Breast epithelium (tissue), 4 donors: ENCODE results near the gene ZC3H13. TPM values are rescaled to one million over a fixed set of nuclear protein-coding genes. Genes with fewer than 3 reads are reported as not detected.

ENCODE experiments used
- DNase-seq, 2 donors: peaks; one replicate each; pipeline ENCODE4 v3.0.0-alpha.2; 2019; ENCODE audit warnings: low spot score in 2 of 2
- H3K27ac ChIP-seq, 2 donors: fragments of 200-600 bp; sonication (generic) in 1 of 2; one replicate each; pipeline ENCODE4 v1.5.1; 2016 to 2019; ENCODE audit warnings: mild to moderate bottlenecking in 1 of 2
- H3K27me3 ChIP-seq, 2 donors: fragments of 200-600 bp; sonication (generic) in 1 of 2; one replicate each; pipeline versions ENCODE4 v1.5.1 to v1.6.0; 2017 to 2019; ENCODE audit warnings: control low read depth in 1 of 2, mild to moderate bottlenecking in 1 of 2
- H3K36me3 ChIP-seq: fragments of 200-600 bp; one replicate; pipeline ENCODE4 v1.5.1; 2019
- H3K4me1 ChIP-seq, 2 donors: fragments of 200-600 bp; sonication (generic); one replicate each; pipeline ENCODE4 v1.5.1; 2016 to 2019; ENCODE audit warnings: control low read depth in 1 of 2
- H3K4me3 ChIP-seq, 3 donors: fragments of 200-600 bp; sonication (generic); 1 replicate in 2 of 3; 2 replicates in 1 of 3; pipeline ENCODE4 v1.5.1; 2016 to 2019; ENCODE audit warnings: mild to moderate bottlenecking in 3 of 3, moderate library complexity in 2 of 3
- H3K9me3 ChIP-seq, 2 donors: fragments of 200-600 bp; sonication (generic) in 1 of 2; one replicate each; pipeline ENCODE4 v1.5.1; 2016 to 2019; ENCODE audit warnings: control low read depth in 1 of 2
- POLR2A ChIP-seq: fragments of 450-650 bp; IDR thresholded peaks from one replicate; pipeline ENCODE4 v1.6.1; 2016; ENCODE audit warnings: antibody characterized with exemption, mild to moderate bottlenecking, moderate library complexity
- POLR2AphosphoS5 ChIP-seq, 3 donors: sonication (generic); formaldehyde crosslinking; IDR thresholded peaks; one replicate each; pipeline ENCODE4 v1.6.1; 2017; ENCODE audit warnings: antibody characterized with exemption in 3 of 3
- intact Hi-C: fragments of 100-400 bp; cut with DNase I; formaldehyde crosslinking; loops from one replicate; pipeline ENCODE4 v1.15.1; 2023; ENCODE audit warnings: low total_unique reads
- total RNA-seq, 3 donors: library from RNA; depleted of rRNA; stranded (reverse); fragments of >200 nt; gene quantifications; one replicate each; pipeline ENCODE4 v1.1.0, GENCODE V29; 2016
- TF ChIP-seq, protein P1 (sequence below), 3 donors: fragments of 450-650 bp; IDR thresholded peaks; one replicate each; pipeline ENCODE4 v1.5.1; 2016 to 2017; ENCODE audit warnings: antibody characterized with exemption in 3 of 3, mild to moderate bottlenecking in 3 of 3, moderate library complexity in 3 of 3

Gene ZC3H13
- total RNA-seq, 3 donors from 2014 or later = 31.0 to 40.6 (median 38.9) TPM

DNA sequence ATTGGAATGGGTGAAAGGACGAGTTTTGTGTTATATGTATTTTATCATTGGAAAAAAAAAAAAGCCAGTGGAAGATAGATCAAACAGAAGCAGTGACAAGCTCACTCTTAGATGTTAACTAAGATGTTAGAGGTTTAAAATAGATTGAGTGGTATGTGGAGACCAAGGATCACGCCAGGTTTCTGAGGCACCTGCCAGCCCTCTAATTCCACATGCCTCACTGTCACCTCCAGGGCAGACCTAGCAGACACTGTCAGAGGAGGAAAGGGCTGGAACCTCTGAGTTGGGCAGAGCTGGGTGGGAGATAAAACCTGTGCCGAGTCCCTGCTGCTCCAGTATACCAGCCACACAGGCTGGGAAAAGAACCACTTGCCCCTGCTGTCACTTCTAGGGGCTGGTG is 143.5 kb downstream of the ZC3H13 start:
- H3K9me3 ChIP-seq = peaks cover 0 to 5% of the 10 kb centered on the region in 2 donors
- H3K4me1 ChIP-seq = no peaks in the 10 kb centered on the region
- no peaks in the 10 kb centered on the region for H3K27me3 ChIP-seq
- TF ChIP-seq POLR2A (no peak), POLR2AphosphoS5 (IDR thresholded peaks at IDR 0.05) (no peak)
- TF ChIP-seq, protein P1, sequence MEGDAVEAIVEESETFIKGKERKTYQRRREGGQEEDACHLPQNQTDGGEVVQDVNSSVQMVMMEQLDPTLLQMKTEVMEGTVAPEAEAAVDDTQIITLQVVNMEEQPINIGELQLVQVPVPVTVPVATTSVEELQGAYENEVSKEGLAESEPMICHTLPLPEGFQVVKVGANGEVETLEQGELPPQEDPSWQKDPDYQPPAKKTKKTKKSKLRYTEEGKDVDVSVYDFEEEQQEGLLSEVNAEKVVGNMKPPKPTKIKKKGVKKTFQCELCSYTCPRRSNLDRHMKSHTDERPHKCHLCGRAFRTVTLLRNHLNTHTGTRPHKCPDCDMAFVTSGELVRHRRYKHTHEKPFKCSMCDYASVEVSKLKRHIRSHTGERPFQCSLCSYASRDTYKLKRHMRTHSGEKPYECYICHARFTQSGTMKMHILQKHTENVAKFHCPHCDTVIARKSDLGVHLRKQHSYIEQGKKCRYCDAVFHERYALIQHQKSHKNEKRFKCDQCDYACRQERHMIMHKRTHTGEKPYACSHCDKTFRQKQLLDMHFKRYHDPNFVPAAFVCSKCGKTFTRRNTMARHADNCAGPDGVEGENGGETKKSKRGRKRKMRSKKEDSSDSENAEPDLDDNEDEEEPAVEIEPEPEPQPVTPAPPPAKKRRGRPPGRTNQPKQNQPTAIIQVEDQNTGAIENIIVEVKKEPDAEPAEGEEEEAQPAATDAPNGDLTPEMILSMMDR (IDR thresholded peaks at IDR 0.05) = no peak
- no peaks in the 10 kb centered on the region for H3K36me3 ChIP-seq
- DNase-seq = no peak
- H3K4me3 ChIP-seq = no peak overlapping the region
- intact Hi-C loops = no loop called here
- no peak overlapping the region for H3K27ac ChIP-seq

DNA sequence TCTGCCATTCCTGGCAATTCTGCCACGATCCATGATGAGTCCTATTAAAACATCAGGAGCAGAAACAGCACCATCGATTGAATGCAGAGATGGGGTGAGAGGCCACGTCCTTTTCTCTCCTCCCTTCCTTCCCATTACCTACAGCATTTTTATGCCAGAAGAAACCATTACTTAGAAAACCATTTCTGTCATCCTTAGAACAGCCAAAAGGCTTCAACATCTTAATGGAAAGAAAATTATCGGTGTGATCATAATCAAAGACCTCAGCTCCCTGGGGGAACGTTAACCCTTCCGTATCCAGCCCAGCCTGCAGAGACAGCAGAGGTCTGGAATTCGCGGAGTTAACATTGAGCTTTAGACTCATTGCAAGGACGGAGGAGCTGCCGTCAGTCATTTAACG is 145.0 kb downstream of the ZC3H13 start:
- no peak for DNase-seq
- Histone ChIP-seq H3K27me3 (no peaks in the 10 kb centered on the region), H3K9me3 (peaks cover 0 to 5% of the 10 kb centered on the region in 2 donors), H3K27ac (no peak overlapping the region), H3K4me3 (no peak overlapping the region), H3K4me1 (no peaks in the 10 kb centered on the region), H3K36me3 (no peaks in the 10 kb centered on the region)
- intact Hi-C loops = no loop called here
- TF ChIP-seq POLR2AphosphoS5 (IDR thresholded peaks at IDR 0.05) (no peak), POLR2A (no peak)
- TF ChIP-seq, protein P1 (IDR thresholded peaks at IDR 0.05) = no peak

Other genes with a start within 250 kb of the ZC3H13 start
- gene SIAH3, start 201.0 kb downstream of the ZC3H13 start, total RNA-seq = under 1 TPM in 1 of 3 donors, not detected in 2; under 0.01 TPM
- not detected for gene CPB2, start 52.3 kb upstream of the ZC3H13 start, total RNA-seq
- 10 to 100 TPM; 28.2 to 94.9 (median 61.3) TPM for gene LCP1, start 129.4 kb upstream of the ZC3H13 start, total RNA-seq
- under 1 TPM; 0.15 to 0.33 (median 0.16) TPM for gene LRRC63, start 159.2 kb upstream of the ZC3H13 start, total RNA-seq